ENCODE measurements around the gene MYRIP. TPM values are rescaled to one million over a fixed set of nuclear protein-coding genes. Genes with fewer than 3 reads are reported as not detected.

Gene MYRIP
- total and polyA plus RNA-seq, 10 of the 15 experiments (the other 5 are each of a cell fraction or from before 2014, with no cell fraction given): 0.03 to 0.08 (median 0.04) TPM; not detected in 6

- no peak for TF ChIP-seq ZBTB4 (CRISPR knock-in tag; IDR thresholded peaks at IDR 0.05)
- no peak for TF ChIP-seq POU2F2 (IDR thresholded peaks at IDR 0.05; ENCODE audit: borderline replicate concordance, low read depth, low read length)
- TF ChIP-seq RB1 (IDR thresholded peaks at IDR 0.05; ENCODE audit: borderline replicate concordance): no peak
- TF ChIP-seq KAT2A (conservative IDR thresholded peaks at IDR 0.05; ENCODE audit: control insufficient read depth, low read depth, low read length): no peak
Measured at GRCh38 chr3:40248591-40248990, 439.2 kb downstream of the MYRIP start (continued).

GRCh38 chr3:40249168-40249567 lies 439.8 kb downstream of the MYRIP start:
- BruUV-seq (replicated peaks): no TSS peak
- Histone ChIP-seq H3K4me1 (ENCODE audit: control insufficient read depth, insufficient read depth, low read length) (no peaks in the 10 kb centered on the region), H2AFZ (ENCODE audit: control insufficient read depth, low read depth, low read length) (no peak overlapping the region), H3K27me3 (replicated peaks in 1 of 2; ENCODE audit: control insufficient read depth in 2 of 2, insufficient read depth in 2 of 2, low read length in 1 of 2) (no peaks in the 10 kb centered on the region; a peak in 1 of 4 replicates), H3K36me3 (ENCODE audit: control insufficient read depth in 2 of 2, insufficient read depth in 2 of 2, low read length in 1 of 2) (no peaks in the 10 kb centered on the region), H3K27ac (ENCODE audit: control insufficient read depth, insufficient read depth) (no peak overlapping the region), H3K79me2 (ENCODE audit: control insufficient read depth, insufficient read depth, low read length) (no peaks in the 10 kb centered on the region), H4K20me1 (ENCODE audit: control insufficient read depth, insufficient read depth) (no peaks in the 10 kb centered on the region), H3K4me3 (no peak overlapping the region), H3K9ac (ENCODE audit: control insufficient read depth, insufficient read depth, low read length) (no peak overlapping the region), H3K9me3 (replicated peaks; ENCODE audit: control insufficient read depth, insufficient read depth, low read length) (no peaks in the 10 kb centered on the region), H3K4me2 (ENCODE audit: control insufficient read depth, insufficient read depth) (no peak overlapping the region)
- ATAC-seq (no peak), FAIRE-seq (no peak), DNase-seq (ENCODE audit: low read depth, low spot score) (no peak)
- 7% methylated on average over 3 of the region's 3 CpGs for WGBS (ENCODE audit: insufficient coverage, insufficient replicate concordance, low lambda C conversion rate, missing lambda C conversion rate)
- in situ Hi-C loops (cut with MboI) (no loop called here), intact Hi-C loops (cut with micrococcal nuclease; ENCODE audit: unreplicated experiment) (no loop called here)
- ChIA-PET POLR2A (no interaction called here), CTCF (no interaction called here), RAD21 (ENCODE audit: unreplicated experiment) (no interaction called here), SMC1A (ENCODE audit: uncharacterized antibody, unreplicated experiment) (no interaction called here)
- TF ChIP-seq RAD21 (IDR thresholded peaks at IDR 0.05; ENCODE audit: insufficient read depth, low read depth, low read length): no peak
- TF ChIP-seq ELK1 (IDR thresholded peaks at IDR 0.05; ENCODE audit: low read depth, low read length): no peak
- TF ChIP-seq ZNF687 (IDR thresholded peaks at IDR 0.05): no peak
- TF ChIP-seq FOXM1 (IDR thresholded peaks at IDR 0.05; ENCODE audit: low read depth, low read length): no peak

Measured in GM12878 (cell line).